Vagina (tissue), 2 donors: ENCODE measurements around the gene PLEKHA5.

Experiments
- POLR2A ChIP-seq, 2 donors: fragments of 450-650 bp; IDR thresholded peaks; one replicate each; pipeline ENCODE4 v1.6.1; 2017; ENCODE audit warnings: antibody characterized with exemption in 2 of 2, mild to moderate bottlenecking in 2 of 2, moderate library complexity in 2 of 2
- POLR2AphosphoS5 ChIP-seq, 2 donors: sonication (generic); formaldehyde crosslinking; IDR thresholded peaks; one replicate each; pipeline ENCODE4 v1.9.0; 2017; ENCODE audit warnings: antibody characterized with exemption in 2 of 2, mild to moderate bottlenecking in 2 of 2, low read depth in 1 of 2; ENCODE audit not compliant: insufficient read depth in 1 of 2
- TF ChIP-seq, protein P1 (sequence below), 3 experiments: fragments of 450-650 bp in 2 of 3; fragments of 200-600 bp in 1 of 3; sonication (generic) in 1 of 3; IDR thresholded peaks; one replicate each; pipeline ENCODE4 v1.5.1; 2017 to 2019; ENCODE audit warnings: antibody characterized with exemption in 3 of 3, mild to moderate bottlenecking in 2 of 3, moderate library complexity in 2 of 3

DNA sequence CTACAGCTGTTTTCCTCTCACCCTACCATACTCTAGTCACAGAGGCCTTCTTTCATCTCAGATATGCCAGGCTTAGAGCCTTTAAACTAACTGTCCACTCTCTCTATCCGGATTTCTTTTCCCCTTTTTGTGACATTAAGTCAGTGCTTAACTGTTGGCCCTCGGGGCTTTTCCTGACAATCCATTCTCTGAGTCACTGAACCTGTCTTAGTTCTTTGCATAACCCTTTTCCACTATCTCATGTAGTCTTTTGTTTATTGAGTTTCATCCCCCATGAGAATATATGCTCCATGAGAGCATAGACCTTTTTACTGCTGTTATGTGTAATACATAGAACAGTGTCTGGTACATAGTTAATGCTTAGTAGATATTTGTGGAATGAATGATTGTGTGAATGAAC lies 68.7 kb downstream of the PLEKHA5 start:
- TF ChIP-seq, protein P1, sequence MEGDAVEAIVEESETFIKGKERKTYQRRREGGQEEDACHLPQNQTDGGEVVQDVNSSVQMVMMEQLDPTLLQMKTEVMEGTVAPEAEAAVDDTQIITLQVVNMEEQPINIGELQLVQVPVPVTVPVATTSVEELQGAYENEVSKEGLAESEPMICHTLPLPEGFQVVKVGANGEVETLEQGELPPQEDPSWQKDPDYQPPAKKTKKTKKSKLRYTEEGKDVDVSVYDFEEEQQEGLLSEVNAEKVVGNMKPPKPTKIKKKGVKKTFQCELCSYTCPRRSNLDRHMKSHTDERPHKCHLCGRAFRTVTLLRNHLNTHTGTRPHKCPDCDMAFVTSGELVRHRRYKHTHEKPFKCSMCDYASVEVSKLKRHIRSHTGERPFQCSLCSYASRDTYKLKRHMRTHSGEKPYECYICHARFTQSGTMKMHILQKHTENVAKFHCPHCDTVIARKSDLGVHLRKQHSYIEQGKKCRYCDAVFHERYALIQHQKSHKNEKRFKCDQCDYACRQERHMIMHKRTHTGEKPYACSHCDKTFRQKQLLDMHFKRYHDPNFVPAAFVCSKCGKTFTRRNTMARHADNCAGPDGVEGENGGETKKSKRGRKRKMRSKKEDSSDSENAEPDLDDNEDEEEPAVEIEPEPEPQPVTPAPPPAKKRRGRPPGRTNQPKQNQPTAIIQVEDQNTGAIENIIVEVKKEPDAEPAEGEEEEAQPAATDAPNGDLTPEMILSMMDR (IDR thresholded peaks at IDR 0.05): no peak
- no peak for TF ChIP-seq POLR2A (IDR thresholded peaks at IDR 0.05)
- TF ChIP-seq POLR2AphosphoS5 (IDR thresholded peaks at IDR 0.05; ENCODE audit: insufficient read depth in 1 of 2, low read depth in 1 of 2): no peak
